T-cell (primary cell): ENCODE measurements around the gene SIX5. TPM values are rescaled to one million over a fixed set of nuclear protein-coding genes. Genes with fewer than 3 reads are reported as not detected.
A peak's percentile ranks its signal among the peaks of the same experiment; 100 is the strongest.

Experiments
- ATAC-seq, 4 experiments: fragments of 200-7000 bp in 3 of 4; fragments of 150-1000 bp in 1 of 4; cut with Tn5 transposase; replicated peaks in 1 of 4; 1 replicate in 3 of 4; 2 replicates in 1 of 4; pipeline ENCODE4 v1.10.0; 2021; ENCODE audit warnings: moderate library complexity in 3 of 4, mild to moderate bottlenecking in 2 of 4, moderate number of reproducible peaks in 1 of 4
- CTCF ChIA-PET, 2 donors: fragments of 300-600 bp; sonication (Branson Sonifier 250); formaldehyde crosslinking; loops; one replicate each; lab custom pipeline; 2022; ENCODE audit warnings: antibody characterized with exemption in 2 of 2; lab: Charles Lee
- POLR2A ChIA-PET, 2 donors: fragments of 300-600 bp; sonication (Branson Sonifier 250); formaldehyde crosslinking; loops; one replicate each; lab custom pipeline; 2022; ENCODE audit warnings: antibody characterized with exemption in 2 of 2; lab: Charles Lee
- DNase-seq, 35 experiments: peaks; one replicate each; pipeline versions ENCODE4 v3.0.0 to v3.0.0-alpha.2; 2013 to 2023
- H3K27ac ChIP-seq: one replicate; pipeline ENCODE4 v1.5.1; 2013; ENCODE audit warnings: low read length
- H3K27me3 ChIP-seq, 2 experiments: replicated peaks in 1 of 2; 1 replicate in 1 of 2; 2 replicates in 1 of 2; pipeline versions ENCODE4 v1.6.1 to v1.7.0; 2013; ENCODE audit warnings: low read length in 1 of 2, mixed read lengths in 1 of 2; ENCODE audit not compliant: control insufficient read depth in 2 of 2, insufficient read depth in 2 of 2; ENCODE audit errors: extremely low read depth in 1 of 2
- H3K36me3 ChIP-seq, 2 donors: 1 replicate in 1 of 2; 2 replicates in 1 of 2; pipeline versions ENCODE4 v1.6.1 to v1.7.0; 2013; ENCODE audit warnings: low read length in 1 of 2; ENCODE audit not compliant: control insufficient read depth in 2 of 2, insufficient read depth in 1 of 2; ENCODE audit errors: extremely low read depth in 1 of 2
- H3K4me1 ChIP-seq, 2 experiments: 1 replicate in 1 of 2; 2 replicates in 1 of 2; pipeline versions ENCODE4 v1.6.1 to v1.7.0; 2013; ENCODE audit warnings: low read length in 2 of 2, mixed read lengths in 1 of 2; ENCODE audit not compliant: insufficient read depth in 2 of 2, control insufficient read depth in 1 of 2; ENCODE audit errors: extremely low read depth in 1 of 2
- H3K4me3 ChIP-seq, 2 donors: 1 replicate in 1 of 2; 2 replicates in 1 of 2; pipeline versions ENCODE4 v1.5.1 to v1.7.0; 2013; ENCODE audit warnings: mild to moderate bottlenecking in 2 of 2, low read length in 1 of 2, moderate library complexity in 1 of 2; ENCODE audit not compliant: control insufficient read depth in 1 of 2; ENCODE audit errors: extremely low read depth in 1 of 2
- H3K9me3 ChIP-seq: 2 replicates; pipeline ENCODE4 v1.7.0; 2013
- H3K27ac Mint-ChIP-seq, 2 donors: one replicate each; pipeline ENCODE4 v1.8.0; 2020 to 2021; ENCODE audit warnings: mild to moderate bottlenecking in 2 of 2, mixed read lengths in 2 of 2
- H3K27me3 Mint-ChIP-seq, 2 donors: one replicate each; pipeline ENCODE4 v1.8.0; 2021 to 2022; ENCODE audit warnings: mixed read lengths in 2 of 2
- H3K36me3 Mint-ChIP-seq: one replicate; pipeline ENCODE4 v1.8.0; 2021; ENCODE audit warnings: mixed read lengths
- H3K4me1 Mint-ChIP-seq, 3 donors: one replicate each; pipeline ENCODE4 v1.8.0; 2020 to 2022; ENCODE audit warnings: mixed read lengths in 3 of 3, mild to moderate bottlenecking in 1 of 3
- H3K4me3 Mint-ChIP-seq, 3 donors: one replicate each; pipeline ENCODE4 v1.8.0; 2020 to 2022; ENCODE audit warnings: mild to moderate bottlenecking in 3 of 3, mixed read lengths in 3 of 3, moderate library complexity in 3 of 3
- H3K9me3 Mint-ChIP-seq, 3 donors: one replicate each; pipeline ENCODE4 v1.8.0; 2020 to 2022; ENCODE audit warnings: mixed read lengths in 3 of 3
- WGBS: methylation state at CpG from one replicate; pipeline ENCODE4 v1.1.5; 2013; ENCODE audit warnings: missing lambda C conversion rate; ENCODE audit not compliant: insufficient coverage; 5-methylcytosine and 5-hydroxymethylcytosine counted together
- total RNA-seq, 35 experiments: library from RNA in 6 of 35; stranded (reverse) in 6 of 35; fragments of 120-200 nt in 1 of 35; gene quantifications; one replicate each; pipeline versions ENCODE4 v1.2.1 to v1.2.4 and lab custom pipeline; 2013 to 2026

SIX5 gene
- total RNA-seq, 5 donors from 2014 or later (not counting 1 experiment from before 2014, with no cell fraction given) = 0.89 to 2.1 (median 1.3) TPM

- ChIA-PET CTCF (interaction anchor here (0.5 to 1.0 kb wide), 4 partner anchors 26 to 286 kb away, joined by 3 to 7 read pairs (median 4); no protein-coding TSS in a partner anchor), POLR2A (interaction anchor here in 1 of 2 donors (0.6 kb wide), 2 partner anchors 12 to 285 kb away, joined by 4 to 6 read pairs; no protein-coding TSS in a partner anchor)
- WGBS = 94% methylated on average over 2 of the region's 3 CpGs
- no peak overlapping the region for H3K27ac Mint-ChIP-seq
- no peaks in the 10 kb centered on the region for H3K9me3 Mint-ChIP-seq
- no peaks in the 10 kb centered on the region for H3K9me3 ChIP-seq
- H3K27me3 ChIP-seq = peaks cover 0 to 30% of the 10 kb centered on the region in 2 experiments
- no peak for ATAC-seq
- H3K36me3 ChIP-seq = peaks cover 6 to 9% of the 10 kb centered on the region in 2 donors
- peaks cover 0 to 5% of the 10 kb centered on the region in 2 donors for H3K27me3 Mint-ChIP-seq
- H3K4me3 Mint-ChIP-seq = no peak overlapping the region
- H3K4me1 Mint-ChIP-seq = peaks cover 9 to 21% (median 10%) of the 10 kb centered on the region in 3 donors
- no peak for DNase-seq
- no peak overlapping the region for H3K27ac ChIP-seq
- H3K4me3 ChIP-seq = no peak overlapping the region
- H3K36me3 Mint-ChIP-seq = peaks cover 10% of the 10 kb centered on the region
- peaks cover 2 to 28% of the 10 kb centered on the region in 2 experiments for H3K4me1 ChIP-seq
Observed at GRCh38 chr19:45772912-45773311, 3.9 kb upstream of the SIX5 start.

DNA sequence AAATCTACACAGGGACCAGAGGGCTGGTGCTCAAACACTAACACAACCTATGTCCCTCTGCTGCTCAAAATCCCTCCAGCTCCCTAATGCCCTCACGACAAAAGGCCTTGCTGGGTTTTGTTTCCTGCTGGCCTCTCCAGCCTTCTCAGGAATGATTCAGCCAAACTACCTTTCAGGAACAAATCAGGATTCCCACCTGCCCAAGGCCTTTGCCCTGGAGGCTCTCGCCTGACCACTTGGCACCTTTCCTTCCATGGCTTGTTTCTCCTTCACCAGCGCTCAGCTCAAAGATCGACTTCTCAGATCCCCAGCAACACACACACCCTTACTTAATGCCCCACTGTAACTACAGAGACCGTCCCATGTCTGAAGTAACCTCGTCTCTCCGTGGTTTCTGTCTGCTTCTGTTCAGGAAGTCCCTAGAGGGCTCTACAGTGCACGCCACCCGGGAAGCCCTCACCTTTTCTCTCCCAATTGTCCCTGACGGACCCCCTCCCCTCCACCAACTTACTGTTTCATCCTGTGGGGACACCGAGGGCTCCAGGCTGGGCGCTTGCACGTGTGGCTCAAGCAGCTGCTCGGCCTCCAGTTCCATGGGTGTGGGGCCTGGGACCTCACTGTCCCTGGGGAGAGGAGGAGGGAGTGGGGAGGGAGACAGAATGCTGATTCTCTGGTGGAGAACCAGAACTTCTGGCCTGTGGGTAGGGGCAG is 3.2 kb upstream of the SIX5 start:
- Histone ChIP-seq H3K4me1 (peaks cover 2 to 34% of the 10 kb centered on the region in 2 experiments), H3K9me3 (no peaks in the 10 kb centered on the region), H3K27ac (no peak overlapping the region), H3K4me3 (no peak overlapping the region), H3K36me3 (peaks cover 5 to 7% of the 10 kb centered on the region in 2 donors), H3K27me3 (peaks cover 0 to 30% of the 10 kb centered on the region in 2 experiments)
- ChIA-PET CTCF (interaction anchor here in 1 of 2 donors (0.5 to 1.0 kb wide), 2 partner anchors 45 to 286 kb away, joined by 3 to 7 read pairs; no protein-coding TSS in a partner anchor), POLR2A (interaction anchor here in 1 of 2 donors (0.6 kb wide), 2 partner anchors 11 to 284 kb away, joined by 4 to 6 read pairs; no protein-coding TSS in a partner anchor)
- peaks cover 7% of the 10 kb centered on the region for H3K36me3 Mint-ChIP-seq
- peaks cover 0 to 8% of the 10 kb centered on the region in 2 donors for H3K27me3 Mint-ChIP-seq
- H3K4me3 Mint-ChIP-seq = no peak overlapping the region
- no peaks in the 10 kb centered on the region for H3K9me3 Mint-ChIP-seq
- peak overlapping the region in 1 of 2 donors; percentile 2 for H3K27ac Mint-ChIP-seq
- peaks cover 9 to 21% (median 10%) of the 10 kb centered on the region in 3 donors for H3K4me1 Mint-ChIP-seq
- no peak for DNase-seq
- ATAC-seq = no peak
- WGBS = 75% methylated on average over 10 of the region's 14 CpGs

GRCh38 chr19:45771311-45771933 is 2.4 kb upstream of the SIX5 start:
- peak overlapping the region in 1 of 2 donors; percentile 3 for H3K27ac Mint-ChIP-seq
- no peak overlapping the region for H3K4me3 ChIP-seq
- CTCF ChIA-PET = interaction anchor here (0.6 to 3.1 kb wide), 2 partner anchors 11 to 28 kb away, joined by 4 to 61 read pairs; partner anchors contain the start of gene DMPK (in 1 of the 2)
- H3K4me1 Mint-ChIP-seq = peaks cover 9 to 20% (median 11%) of the 10 kb centered on the region in 3 donors
- 93% methylated on average over 36 of the region's 46 CpGs for WGBS
- H3K4me1 ChIP-seq = peaks cover 2 to 35% of the 10 kb centered on the region in 2 experiments
- peaks cover 0 to 9% of the 10 kb centered on the region in 2 donors for H3K27me3 Mint-ChIP-seq
- no peaks in the 10 kb centered on the region for H3K36me3 Mint-ChIP-seq
- no peaks in the 10 kb centered on the region for H3K36me3 ChIP-seq
- H3K9me3 ChIP-seq = no peaks in the 10 kb centered on the region
- ATAC-seq (no peak), DNase-seq (no peak)
- POLR2A ChIA-PET = no interaction called here
- no peak overlapping the region for H3K27ac ChIP-seq
- peaks cover 0 to 30% of the 10 kb centered on the region in 2 experiments for H3K27me3 ChIP-seq
- peak overlapping the region; percentile 35 to 90 (median 41) for H3K4me3 Mint-ChIP-seq
- H3K9me3 Mint-ChIP-seq = no peaks in the 10 kb centered on the region

DNA sequence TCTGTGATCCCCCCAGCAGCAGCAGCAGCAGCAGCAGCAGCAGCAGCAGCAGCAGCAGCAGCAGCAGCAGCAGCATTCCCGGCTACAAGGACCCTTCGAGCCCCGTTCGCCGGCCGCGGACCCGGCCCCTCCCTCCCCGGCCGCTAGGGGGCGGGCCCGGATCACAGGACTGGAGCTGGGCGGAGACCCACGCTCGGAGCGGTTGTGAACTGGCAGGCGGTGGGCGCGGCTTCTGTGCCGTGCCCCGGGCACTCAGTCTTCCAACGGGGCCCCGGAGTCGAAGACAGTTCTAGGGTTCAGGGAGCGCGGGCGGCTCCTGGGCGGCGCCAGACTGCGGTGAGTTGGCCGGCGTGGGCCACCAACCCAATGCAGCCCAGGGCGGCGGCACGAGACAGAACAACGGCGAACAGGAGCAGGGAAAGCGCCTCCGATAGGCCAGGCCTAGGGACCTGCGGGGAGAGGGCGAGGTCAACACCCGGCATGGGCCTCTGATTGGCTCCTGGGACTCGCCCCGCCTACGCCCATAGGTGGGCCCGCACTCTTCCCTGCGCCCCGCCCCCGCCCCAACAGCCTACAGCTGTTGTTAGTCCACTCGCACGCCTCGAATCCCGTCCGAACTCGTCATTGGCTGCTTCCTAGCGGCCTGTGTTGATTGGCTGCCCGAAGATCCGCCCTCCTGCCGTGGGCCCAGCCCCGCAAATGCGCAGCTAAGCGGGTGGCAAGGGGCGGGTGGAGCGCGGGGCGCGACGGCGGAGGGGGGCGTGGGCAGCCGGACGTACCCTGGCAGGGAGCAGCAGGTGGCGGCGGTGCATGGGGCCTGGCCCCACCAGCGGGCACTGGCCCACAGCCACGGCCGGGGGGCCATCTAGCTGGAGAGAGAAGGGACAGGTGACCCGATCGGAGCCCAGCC is 1.4 kb upstream of the SIX5 start:
- peaks cover 9 to 20% (median 11%) of the 10 kb centered on the region in 3 donors for H3K4me1 Mint-ChIP-seq
- Histone ChIP-seq H3K36me3 (no peaks in the 10 kb centered on the region), H3K27ac (peak overlapping the region; percentile 18), H3K4me1 (peaks cover 2 to 35% of the 10 kb centered on the region in 2 experiments), H3K9me3 (no peaks in the 10 kb centered on the region), H3K27me3 (peaks cover 0 to 38% of the 10 kb centered on the region in 2 experiments), H3K4me3 (peak overlapping the region; percentile 83 to 85)
- peak overlapping the region; percentile 81 to 90 (median 84) for H3K4me3 Mint-ChIP-seq
- DNase-seq = peak; percentile 78 to 94 (median 88)
- H3K9me3 Mint-ChIP-seq = no peaks in the 10 kb centered on the region
- ATAC-seq = peak; percentile 73 to 80 (median 76)
- H3K36me3 Mint-ChIP-seq = no peaks in the 10 kb centered on the region
- POLR2A ChIA-PET = interaction anchor here (0.6 to 0.9 kb wide), 6 partner anchors 22 to 157 kb away, joined by 3 to 7 read pairs (median 4); partner anchors contain the start of gene DMWD (in 1 of the 2)
- CTCF ChIA-PET = interaction anchor here (0.6 to 3.1 kb wide), 20 partner anchors 9 to 599 kb away, joined by 3 to 61 read pairs (median 5); partner anchors contain the start of genes DMPK (in 2 of the 2), DMWD (in 1 of the 2), FBXO46 (in 1 of the 2) and MYPOP (in 1 of the 2)
- H3K27ac Mint-ChIP-seq = peak overlapping the region; percentile 76 to 86
- WGBS = 2% methylated on average over 79 of the region's 79 CpGs
- peaks cover 4 to 11% of the 10 kb centered on the region in 2 donors for H3K27me3 Mint-ChIP-seq

DNA sequence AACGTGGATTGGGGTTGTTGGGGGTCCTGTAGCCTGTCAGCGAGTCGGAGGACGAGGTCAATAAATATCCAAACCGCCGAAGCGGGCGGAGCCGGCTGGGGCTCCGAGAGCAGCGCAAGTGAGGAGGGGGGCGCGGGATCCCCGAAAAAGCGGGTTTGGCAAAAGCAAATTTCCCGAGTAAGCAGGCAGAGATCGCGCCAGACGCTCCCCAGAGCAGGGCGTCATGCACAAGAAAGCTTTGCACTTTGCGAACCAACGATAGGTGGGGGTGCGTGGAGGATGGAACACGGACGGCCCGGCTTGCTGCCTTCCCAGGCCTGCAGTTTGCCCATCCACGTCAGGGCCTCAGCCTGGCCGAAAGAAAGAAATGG is 754 bp upstream of the SIX5 start:
- H3K9me3 Mint-ChIP-seq = no peaks in the 10 kb centered on the region
- POLR2A ChIA-PET = interaction anchor here (0.6 kb wide), 2 partner anchors 24 to 52 kb away, joined by 3 to 6 read pairs; no protein-coding TSS in a partner anchor
- peaks cover 0 to 44% of the 10 kb centered on the region in 2 experiments for H3K27me3 ChIP-seq
- peaks cover 7 to 15% of the 10 kb centered on the region in 2 donors for H3K27me3 Mint-ChIP-seq
- H3K4me3 ChIP-seq = peak overlapping the region; percentile 83 to 85
- H3K27ac ChIP-seq = peak overlapping the region; percentile 63
- H3K27ac Mint-ChIP-seq = peak overlapping the region; percentile 76 to 86
- H3K36me3 Mint-ChIP-seq = no peaks in the 10 kb centered on the region
- H3K4me3 Mint-ChIP-seq = peak overlapping the region; percentile 81 to 90 (median 84)
- no peaks in the 10 kb centered on the region for H3K9me3 ChIP-seq
- ATAC-seq = peak; percentile 43 to 56 (median 46)
- CTCF ChIA-PET = interaction anchor here (0.6 to 3.1 kb wide), 20 partner anchors 9 to 246 kb away, joined by 3 to 61 read pairs (median 7); partner anchors contain the start of genes DMPK (in 1 of the 2), DMWD (in 1 of the 2), FBXO46 (in 1 of the 2) and MYPOP (in 1 of the 2)
- peak in 27 of 35 experiments; percentile 52 to 81 (median 65) for DNase-seq
- peaks cover 2 to 35% of the 10 kb centered on the region in 2 experiments for H3K4me1 ChIP-seq
- WGBS = under 1% methylated on average over 28 of the region's 28 CpGs
- no peaks in the 10 kb centered on the region for H3K36me3 ChIP-seq
- peaks cover 9 to 20% (median 11%) of the 10 kb centered on the region in 3 donors for H3K4me1 Mint-ChIP-seq
